GM12878 (cell line): ENCODE measurements around the gene CASTOR1. TPM values are rescaled to one million over a fixed set of nuclear protein-coding genes. Genes with fewer than 3 reads are reported as not detected.

ENCODE experiments used
- ATF2 ChIP-seq: IDR thresholded peaks from 2 replicates; pipeline ENCODE4 v1.6.1; 2012; ENCODE audit warnings: low read length, inconsistent platforms
- CBFB ChIP-seq: IDR thresholded peaks from 2 replicates; pipeline ENCODE4 v1.6.1; 2016; ENCODE audit warnings: antibody characterized with exemption, low read depth
- CREB1 ChIP-seq: IDR thresholded peaks from 2 replicates; pipeline ENCODE4 v1.6.1; 2012; ENCODE audit warnings: low read depth, mild to moderate bottlenecking, inconsistent platforms
- E2F4 ChIP-seq: IDR thresholded peaks from 2 replicates; pipeline ENCODE4 v1.6.1; 2012; ENCODE audit warnings: low read depth, low read length, improper control_type of control experiment
- EGR1 ChIP-seq, 2 experiments: IDR thresholded peaks; 1 replicate in 1 of 2; 2 replicates in 1 of 2; pipeline ENCODE4 v1.6.1; 2011 to 2012; ENCODE audit warnings: low read depth in 2 of 2, low read length in 2 of 2, borderline replicate concordance in 1 of 2, mild to moderate bottlenecking in 1 of 2, moderate library complexity in 1 of 2
- HDAC2 ChIP-seq: fragments of 200-600 bp; sonication (generic); IDR thresholded peaks from 2 replicates; pipeline ENCODE4 v1.6.1; 2017
- IRF4 ChIP-seq: IDR thresholded peaks from 2 replicates; pipeline ENCODE4 v1.6.1; 2011; ENCODE audit warnings: low read depth, low read length
- KLF5 ChIP-seq: fragments of 450-650 bp; IDR thresholded peaks from 2 replicates; pipeline ENCODE4 v1.6.1; 2014; ENCODE audit warnings: mild to moderate bottlenecking; ENCODE audit not compliant: partially characterized antibody
- MEF2A ChIP-seq: IDR thresholded peaks from 2 replicates; pipeline ENCODE4 v1.6.1; 2011; ENCODE audit warnings: low read depth, mild to moderate bottlenecking, low read length, moderate library complexity; ENCODE audit not compliant: insufficient read depth
- MEF2B ChIP-seq: fragments of 450-650 bp; IDR thresholded peaks from 2 replicates; pipeline ENCODE4 v1.6.1; 2018; ENCODE audit warnings: mild to moderate bottlenecking, moderate library complexity; ENCODE audit not compliant: partially characterized antibody, poor library complexity, severe bottlenecking
- MYC ChIP-seq: IDR thresholded peaks from 2 replicates; pipeline ENCODE4 v1.6.1; 2011; ENCODE audit warnings: mild to moderate bottlenecking, low read length, moderate library complexity, inconsistent platforms; ENCODE audit not compliant: insufficient read depth, insufficient replicate concordance, insufficient read length, severe bottlenecking
- NFXL1 ChIP-seq: fragments of 450-650 bp; IDR thresholded peaks from 2 replicates; pipeline ENCODE4 v1.6.1; 2017; ENCODE audit warnings: antibody characterized with exemption, mild to moderate bottlenecking, borderline replicate concordance
- NFYB ChIP-seq: IDR thresholded peaks from 2 replicates; pipeline ENCODE4 v1.6.1; 2011; ENCODE audit warnings: low read depth, mild to moderate bottlenecking, low read length, improper control_type of control experiment, moderate library complexity; ENCODE audit not compliant: insufficient read depth
- NR2F1 ChIP-seq: fragments of 450-650 bp; conservative IDR thresholded peaks from 2 replicates; pipeline ENCODE4 v1.6.1; 2017; ENCODE audit warnings: mild to moderate bottlenecking
- RCOR1 ChIP-seq: conservative IDR thresholded peaks from 2 replicates; pipeline ENCODE4 v1.6.1; 2012; ENCODE audit warnings: low read depth, low read length, improper control_type of control experiment
- SREBF1 ChIP-seq: IDR thresholded peaks from 2 replicates; pipeline ENCODE4 v1.6.1; 2012; ENCODE audit warnings: mild to moderate bottlenecking, low read length
- USF2 ChIP-seq: IDR thresholded peaks from 2 replicates; pipeline ENCODE4 v1.6.1; 2011; ENCODE audit warnings: low read depth, low read length, improper control_type of control experiment, borderline replicate concordance
- ZNF207 ChIP-seq: fragments of 450-650 bp; IDR thresholded peaks from 2 replicates; pipeline ENCODE4 v1.6.1; 2014; ENCODE audit warnings: antibody characterized with exemption, mild to moderate bottlenecking, borderline replicate concordance
- polyA plus RNA-seq, 11 experiments: library from polyadenylated mRNA; depleted of rRNA in 4 of 11; unstranded in 6 of 11; stranded (reverse) in 5 of 11; fragments of >200 nt; fragmentation: Nextera tagmentation in 4 of 11; fragmentation: Illumina TruSeq in 1 of 11; extraction: Ambion mirVana in 4 of 11; extraction: Trizol in 1 of 11; gene quantifications; 1 replicate in 1 of 11; 2 replicates in 10 of 11; pipeline versions ENCODE4 v1.2.1 to v1.2.3, GENCODE V29; 2011 to 2016; ENCODE audit warnings: inconsistent platforms in 2 of 11, missing spikeins in 2 of 11, low read depth in 1 of 11
- total RNA-seq, 4 experiments: library from RNA; depleted of rRNA in 3 of 4; stranded (reverse); fragments of >200 nt in 3 of 4; fragmentation: Illumina TruSeq in 1 of 4; extraction: Trizol in 1 of 4; gene quantifications; 2 replicates each; pipeline versions ENCODE4 v1.2.1 to v1.2.3, GENCODE V29; 2013 to 2021
- TF ChIP-seq, protein P1 (sequence below), 3 experiments: IDR thresholded peaks in 2 of 3; conservative IDR thresholded peaks in 1 of 3; 2 replicates each; pipeline ENCODE4 v1.5.1; 2011; ENCODE audit warnings: low read depth in 3 of 3, low read length in 3 of 3, mild to moderate bottlenecking in 3 of 3, control low read depth in 2 of 3, moderate library complexity in 2 of 3, inconsistent platforms in 1 of 3, mixed read lengths in 1 of 3; ENCODE audit not compliant: control insufficient read depth in 2 of 3, insufficient read depth in 1 of 3; ENCODE audit errors: extremely low read depth in 1 of 3
- TF ChIP-seq, protein P2 (sequence below): fragments of 450-650 bp; IDR thresholded peaks from 2 replicates; pipeline ENCODE4 v1.6.1; 2016; ENCODE audit warnings: mild to moderate bottlenecking
- TF ChIP-seq, protein P3 (sequence below): fragments of 450-650 bp; IDR thresholded peaks from 2 replicates; pipeline ENCODE4 v1.6.1; 2017; ENCODE audit warnings: borderline replicate concordance

The CASTOR1 gene
- total and polyA plus RNA-seq, 10 of the 15 experiments (the other 5 are each of a cell fraction or from before 2014, with no cell fraction given) = 0.31 to 9.1 (median 3.3) TPM

- TF ChIP-seq, protein P1, sequence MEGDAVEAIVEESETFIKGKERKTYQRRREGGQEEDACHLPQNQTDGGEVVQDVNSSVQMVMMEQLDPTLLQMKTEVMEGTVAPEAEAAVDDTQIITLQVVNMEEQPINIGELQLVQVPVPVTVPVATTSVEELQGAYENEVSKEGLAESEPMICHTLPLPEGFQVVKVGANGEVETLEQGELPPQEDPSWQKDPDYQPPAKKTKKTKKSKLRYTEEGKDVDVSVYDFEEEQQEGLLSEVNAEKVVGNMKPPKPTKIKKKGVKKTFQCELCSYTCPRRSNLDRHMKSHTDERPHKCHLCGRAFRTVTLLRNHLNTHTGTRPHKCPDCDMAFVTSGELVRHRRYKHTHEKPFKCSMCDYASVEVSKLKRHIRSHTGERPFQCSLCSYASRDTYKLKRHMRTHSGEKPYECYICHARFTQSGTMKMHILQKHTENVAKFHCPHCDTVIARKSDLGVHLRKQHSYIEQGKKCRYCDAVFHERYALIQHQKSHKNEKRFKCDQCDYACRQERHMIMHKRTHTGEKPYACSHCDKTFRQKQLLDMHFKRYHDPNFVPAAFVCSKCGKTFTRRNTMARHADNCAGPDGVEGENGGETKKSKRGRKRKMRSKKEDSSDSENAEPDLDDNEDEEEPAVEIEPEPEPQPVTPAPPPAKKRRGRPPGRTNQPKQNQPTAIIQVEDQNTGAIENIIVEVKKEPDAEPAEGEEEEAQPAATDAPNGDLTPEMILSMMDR (IDR thresholded peaks at IDR 0.05 in 2 of 3, conservative IDR thresholded peaks at IDR 0.05 in 1 of 3; ENCODE audit: control insufficient read depth in 2 of 3, extremely low read depth in 1 of 3, insufficient read depth in 1 of 3, low read depth in 3 of 3, low read length in 3 of 3) = peak; percentile 83 to 92 (median 87)
- TF ChIP-seq USF2 (no peak), CREB1 (no peak), IRF4 (no peak), KLF5 (no peak), E2F4 (no peak), NFXL1 (no peak), HDAC2 (no peak), RCOR1 (peak; percentile 86; the same call in 1 of the 2 replicates), NR2F1 (no peak), CBFB (no peak; the same call in 1 of the 2 replicates), SREBF1 (no peak), MYC (no peak), MEF2A (no peak), ATF2 (no peak), NFYB (no peak), EGR1 (IDR thresholded peaks at IDR 0.05; ENCODE audit: borderline replicate concordance in 1 of 2, low read depth in 2 of 2, low read length in 2 of 2) (no peak), ZNF207 (peak; percentile 59; the same call in 1 of the 2 replicates), MEF2B (no peak)
- TF ChIP-seq, protein P2, sequence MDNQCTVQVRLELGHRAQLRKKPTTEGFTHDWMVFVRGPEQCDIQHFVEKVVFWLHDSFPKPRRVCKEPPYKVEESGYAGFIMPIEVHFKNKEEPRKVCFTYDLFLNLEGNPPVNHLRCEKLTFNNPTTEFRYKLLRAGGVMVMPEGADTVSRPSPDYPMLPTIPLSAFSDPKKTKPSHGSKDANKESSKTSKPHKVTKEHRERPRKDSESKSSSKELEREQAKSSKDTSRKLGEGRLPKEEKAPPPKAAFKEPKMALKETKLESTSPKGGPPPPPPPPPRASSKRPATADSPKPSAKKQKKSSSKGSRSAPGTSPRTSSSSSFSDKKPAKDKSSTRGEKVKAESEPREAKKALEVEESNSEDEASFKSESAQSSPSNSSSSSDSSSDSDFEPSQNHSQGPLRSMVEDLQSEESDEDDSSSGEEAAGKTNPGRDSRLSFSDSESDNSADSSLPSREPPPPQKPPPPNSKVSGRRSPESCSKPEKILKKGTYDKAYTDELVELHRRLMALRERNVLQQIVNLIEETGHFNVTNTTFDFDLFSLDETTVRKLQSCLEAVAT = no peak
- TF ChIP-seq, protein P3, sequence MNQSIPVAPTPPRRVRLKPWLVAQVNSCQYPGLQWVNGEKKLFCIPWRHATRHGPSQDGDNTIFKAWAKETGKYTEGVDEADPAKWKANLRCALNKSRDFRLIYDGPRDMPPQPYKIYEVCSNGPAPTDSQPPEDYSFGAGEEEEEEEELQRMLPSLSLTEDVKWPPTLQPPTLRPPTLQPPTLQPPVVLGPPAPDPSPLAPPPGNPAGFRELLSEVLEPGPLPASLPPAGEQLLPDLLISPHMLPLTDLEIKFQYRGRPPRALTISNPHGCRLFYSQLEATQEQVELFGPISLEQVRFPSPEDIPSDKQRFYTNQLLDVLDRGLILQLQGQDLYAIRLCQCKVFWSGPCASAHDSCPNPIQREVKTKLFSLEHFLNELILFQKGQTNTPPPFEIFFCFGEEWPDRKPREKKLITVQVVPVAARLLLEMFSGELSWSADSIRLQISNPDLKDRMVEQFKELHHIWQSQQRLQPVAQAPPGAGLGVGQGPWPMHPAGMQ = no peak
These were observed 1.5 kb downstream of the CASTOR1 start (continued) for GRCh38 chr22:30287648-30288418.
